Measurements from ENCODE around the gene POLR3K.
A peak's percentile ranks its signal among the peaks of the same experiment; 100 is the strongest.

POLR3K gene

GRCh38 chr16:53346-54236 is at the start of gene POLR3K, which contains the start of gene SNRNP25:
Gene POLR3K (minus strand): TSS chr16:53608. CDS start chr16:53586, 22 bp downstream.
Gene SNRNP25 (plus strand): TSS chr16:53828. CDS start chr16:54017, 189 bp downstream.
- peak; percentile 97 for DNase-seq

GRCh38 chr16:102060-102855 is 48.9 kb upstream of the POLR3K start:
- DNase-seq, result no peak

GRCh38 chr16:101586-101985 is 48.2 kb upstream of the POLR3K start:
- DNase-seq, result no peak

- DNase-seq, result no peak
These were observed 47.6 kb upstream of the POLR3K start for GRCh38 chr16:100989-101388.

GRCh38 chr16:97822-98221 is 44.4 kb upstream of the POLR3K start:
- DNase-seq, result no peak

GRCh38 chr16:96935-97381 is 43.5 kb upstream of the POLR3K start:
- peak; percentile 90 for DNase-seq

- no peak for DNase-seq
These were observed 41.5 kb upstream of the POLR3K start for GRCh38 chr16:94918-95265.

GRCh38 chr16:92431-93339 is 39.3 kb upstream of the POLR3K start:
- DNase-seq, result no peak

- no peak for DNase-seq
These were observed 38.1 kb upstream of the POLR3K start for GRCh38 chr16:91484-91883.

DNA sequence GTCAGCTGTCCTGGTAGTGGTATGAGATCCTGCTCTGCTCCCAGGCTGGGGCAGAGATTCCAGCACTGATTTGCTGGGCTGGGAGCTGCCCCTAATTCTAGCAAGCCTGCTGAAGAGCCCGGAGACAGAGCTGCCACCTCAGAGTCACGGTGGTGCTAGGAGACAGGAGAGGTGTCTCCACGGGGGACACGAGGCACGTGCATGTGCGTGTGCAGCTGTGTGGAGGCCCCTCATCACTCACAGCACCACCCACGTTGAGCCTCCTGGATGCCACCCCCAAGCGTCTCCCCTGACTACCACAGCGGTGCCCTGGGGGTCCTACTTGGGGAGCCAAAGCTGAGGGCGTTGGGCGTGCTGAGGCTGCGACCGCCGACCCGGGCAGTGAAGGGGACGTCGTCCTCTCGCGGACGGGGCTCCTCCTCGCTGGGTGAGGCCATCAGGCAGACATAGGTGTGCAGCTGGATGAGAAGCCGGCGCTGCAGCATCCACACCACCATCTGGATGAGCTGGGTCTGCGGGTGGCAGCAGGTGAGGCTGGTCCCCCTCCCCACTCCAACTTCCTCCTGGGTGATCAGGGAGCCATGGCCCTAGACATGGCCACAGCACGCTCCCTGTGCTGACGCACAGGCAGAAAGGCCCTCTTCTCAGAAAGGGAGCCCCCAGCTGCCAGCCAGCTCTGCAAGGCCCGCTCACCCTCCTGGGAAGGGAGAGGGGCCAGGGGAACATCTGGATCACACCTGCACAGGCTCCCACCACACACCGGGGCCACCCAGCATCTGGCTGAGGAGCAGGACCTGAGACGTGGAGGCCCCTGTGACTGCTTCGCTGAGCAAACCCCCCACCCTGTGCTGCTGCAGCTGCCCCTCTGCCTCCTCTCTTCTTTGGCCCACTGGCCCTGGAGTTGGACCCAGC is 36.2 kb upstream of the POLR3K start:
- no peak for DNase-seq

- DNase-seq, result no peak
These were observed 35.2 kb upstream of the POLR3K start for GRCh38 chr16:88613-89012.

- no peak for DNase-seq
These were observed 33.1 kb upstream of the POLR3K start for GRCh38 chr16:86483-86952.

DNA sequence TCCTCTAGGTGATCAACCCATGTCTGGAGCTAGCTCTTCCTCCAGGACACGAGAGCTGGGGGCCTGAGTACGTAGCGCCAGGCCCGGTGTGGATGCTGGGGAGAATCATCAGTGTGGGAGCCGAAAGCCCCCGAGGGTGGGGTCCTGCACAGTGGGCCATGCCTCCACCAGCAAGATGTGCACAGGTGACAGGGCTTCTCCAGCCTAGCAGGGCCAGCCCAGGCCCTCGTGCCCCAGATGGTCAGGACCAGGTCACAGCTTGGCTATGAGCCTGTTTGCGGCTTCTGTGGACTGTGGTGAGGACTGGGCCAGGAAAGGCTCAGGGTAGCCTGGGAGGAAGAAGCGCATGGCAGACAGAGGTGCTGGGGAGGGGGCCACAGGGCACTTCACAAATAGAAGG is 32.5 kb upstream of the POLR3K start:
- DNase-seq, result no peak

- no peak for DNase-seq
These were observed 32.0 kb upstream of the POLR3K start for GRCh38 chr16:85407-85782.

GRCh38 chr16:84718-85406 is 31.5 kb upstream of the POLR3K start:
- peak; percentile 44 for DNase-seq

GRCh38 chr16:83781-84615 is 30.6 kb upstream of the POLR3K start:
- peak; percentile 28 for DNase-seq

DNA sequence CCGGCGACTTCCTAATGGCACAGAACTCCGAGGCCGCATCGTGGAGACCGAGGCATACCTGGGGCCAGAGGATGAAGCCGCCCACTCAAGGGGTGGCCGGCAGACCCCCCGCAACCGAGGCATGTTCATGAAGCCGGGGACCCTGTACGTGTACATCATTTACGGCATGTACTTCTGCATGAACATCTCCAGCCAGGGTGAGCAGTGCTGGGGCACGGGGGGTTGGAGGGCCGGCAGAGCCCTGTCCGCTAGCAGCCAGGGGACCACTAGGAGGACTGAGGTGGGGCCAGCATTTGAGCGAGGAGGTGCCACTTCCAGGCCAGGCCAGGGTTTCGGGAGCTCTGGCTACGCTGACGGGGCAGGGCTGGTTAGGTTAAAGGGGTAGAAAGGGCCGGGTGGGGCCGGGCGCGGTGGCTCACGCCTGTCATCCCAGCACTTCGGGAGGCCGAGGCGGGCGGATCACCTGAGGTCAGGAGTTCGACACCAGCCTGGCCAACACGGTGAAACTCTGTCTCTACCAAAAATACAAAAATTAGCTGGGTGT is 29.7 kb upstream of the POLR3K start:
- no peak for DNase-seq

GRCh38 chr16:79151-80054 is 26.0 kb upstream of the POLR3K start:
- DNase-seq, result no peak
